DMS153 (cell line): ENCODE measurements around the gene GZF1.

Experiments
- DNase-seq: peaks from one replicate; lab custom pipeline; 2025; lab: John Stamatoyannopoulos, UW

Gene GZF1

GRCh38 chr20:23369072-23369823, 7.3 kb downstream of the GZF1 start:
- no peak for DNase-seq

- no peak for DNase-seq
Observed at GRCh38 chr20:23370274-23370673, 8.3 kb downstream of the GZF1 start.

GRCh38 chr20:23370873-23371272, 8.9 kb downstream of the GZF1 start:
- no peak for DNase-seq

- no peak for DNase-seq
Observed at GRCh38 chr20:23371496-23371895, 9.5 kb downstream of the GZF1 start.

- no peak for DNase-seq
Observed at GRCh38 chr20:23374441-23374840, 12.5 kb downstream of the GZF1 start.

GRCh38 chr20:23375827-23376226, 13.8 kb downstream of the GZF1 start:
- no peak for DNase-seq

GRCh38 chr20:23379772-23380171, 17.8 kb downstream of the GZF1 start:
- no peak for DNase-seq

- no peak for DNase-seq
Observed at GRCh38 chr20:23381876-23382275, 19.9 kb downstream of the GZF1 start.

- no peak for DNase-seq
Observed at GRCh38 chr20:23386304-23387117, 24.5 kb downstream of the GZF1 start.

- DNase-seq, result no peak
Observed at GRCh38 chr20:23387118-23387443, 25.1 kb downstream of the GZF1 start.

GRCh38 chr20:23390091-23390774, 28.3 kb downstream of the GZF1 start:
- no peak for DNase-seq

GRCh38 chr20:23391707-23392310, 29.8 kb downstream of the GZF1 start:
- no peak for DNase-seq

- DNase-seq, result no peak
Observed at GRCh38 chr20:23393996-23394775, 32.2 kb downstream of the GZF1 start.

- peak; percentile 8 for DNase-seq
Observed at GRCh38 chr20:23396950-23397627, 35.1 kb downstream of the GZF1 start.

- DNase-seq, result no peak
Observed at GRCh38 chr20:23397961-23398360, 36.0 kb downstream of the GZF1 start.

- no peak for DNase-seq
Observed at GRCh38 chr20:23399568-23400241, 37.7 kb downstream of the GZF1 start.

GRCh38 chr20:23401051-23401450, 39.1 kb downstream of the GZF1 start:
- no peak for DNase-seq

GRCh38 chr20:23403751-23404150, 41.8 kb downstream of the GZF1 start:
- DNase-seq, result no peak

- no peak for DNase-seq
Observed at GRCh38 chr20:23404196-23404595, 42.2 kb downstream of the GZF1 start.

- DNase-seq, result no peak
Observed at GRCh38 chr20:23406880-23407279, 44.9 kb downstream of the GZF1 start.
